GM19193 (cell line): ENCODE data around the gene CFAP299.

Experiments used
- POLR2A ChIP-seq: IDR thresholded peaks from 4 replicates; pipeline ENCODE4 v1.6.1; 2011; ENCODE audit not compliant: insufficient read depth, insufficient read length; ENCODE audit errors: extremely low read depth

The CFAP299 gene

DNA sequence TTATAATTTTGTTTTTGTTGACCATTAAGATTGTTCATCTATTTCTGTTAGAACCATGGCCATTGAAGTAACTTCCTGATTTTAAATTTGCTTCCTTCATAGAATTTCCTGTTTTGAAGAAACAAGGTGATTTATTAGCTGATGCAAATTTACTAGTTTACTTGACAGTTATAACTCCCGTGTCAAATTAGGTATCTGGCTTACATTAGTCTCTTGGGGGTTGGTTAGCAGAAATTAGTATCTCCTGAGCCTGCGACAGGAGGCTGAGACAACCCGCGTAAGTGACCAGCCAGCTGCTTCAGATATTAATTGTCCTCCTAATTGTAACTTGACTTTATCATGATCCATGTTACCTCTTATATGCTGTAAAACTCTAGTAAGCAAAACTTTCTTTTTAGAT, 154.3 kb downstream of the CFAP299 start:
- TF ChIP-seq POLR2A: no peak

DNA sequence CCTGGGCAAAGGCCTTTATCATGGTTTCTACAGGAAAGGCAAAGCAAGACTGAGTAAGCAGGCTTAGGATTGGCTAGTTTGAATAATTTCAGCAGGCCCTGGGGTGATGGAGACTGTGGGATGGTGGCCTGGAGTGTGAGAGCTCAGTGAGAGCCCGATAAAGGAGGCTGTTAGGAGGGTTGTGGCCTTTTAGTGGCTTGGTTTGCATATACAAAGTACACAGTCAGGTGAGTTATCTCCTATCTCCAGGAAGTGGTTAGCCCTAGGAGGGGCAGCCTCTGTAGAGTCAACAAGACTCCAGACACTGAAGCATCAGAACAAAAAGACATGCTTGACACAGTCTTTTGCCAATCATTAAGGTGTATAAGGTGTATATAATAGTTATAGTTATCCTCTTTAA, 157.2 kb downstream of the CFAP299 start:
- no peak for TF ChIP-seq POLR2A

DNA sequence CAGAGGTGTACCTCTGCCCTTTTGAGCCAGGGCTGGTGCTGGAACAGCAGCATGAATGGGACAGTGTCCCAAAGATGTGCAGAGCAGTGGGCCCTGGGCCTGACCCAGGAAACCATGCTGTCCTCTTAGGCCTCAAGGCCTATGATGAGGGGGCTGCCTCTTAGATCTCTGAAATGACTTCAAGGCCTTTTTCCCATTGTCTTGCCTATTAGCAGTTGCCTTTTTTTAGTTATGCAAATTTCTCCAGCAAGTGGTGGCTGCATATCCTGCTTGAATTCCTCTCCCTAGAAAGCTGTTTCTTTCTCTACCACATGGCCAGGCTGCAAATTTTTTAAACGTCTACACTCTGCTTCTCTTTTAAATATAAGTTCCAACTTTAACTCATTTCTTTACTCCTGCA, 160.3 kb downstream of the CFAP299 start:
- no peak for TF ChIP-seq POLR2A

DNA sequence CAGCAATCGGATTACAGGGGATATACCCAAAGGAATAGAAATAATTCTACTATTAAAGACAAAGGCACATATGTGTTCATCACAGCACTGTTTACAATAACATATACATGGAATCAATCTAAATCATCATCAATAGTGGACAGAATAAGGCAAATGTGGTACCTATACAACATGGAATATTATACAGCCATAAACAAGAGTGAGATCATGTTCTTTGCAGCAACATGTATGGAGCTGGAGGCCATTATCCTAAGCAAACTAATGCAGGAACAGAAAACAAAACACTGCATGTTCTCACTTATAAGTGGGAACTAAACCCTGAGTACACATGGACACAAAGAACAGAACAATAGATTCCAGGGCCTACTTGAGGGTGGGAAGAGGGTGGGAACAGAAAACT, 163.2 kb downstream of the CFAP299 start:
- TF ChIP-seq POLR2A: no peak

DNA sequence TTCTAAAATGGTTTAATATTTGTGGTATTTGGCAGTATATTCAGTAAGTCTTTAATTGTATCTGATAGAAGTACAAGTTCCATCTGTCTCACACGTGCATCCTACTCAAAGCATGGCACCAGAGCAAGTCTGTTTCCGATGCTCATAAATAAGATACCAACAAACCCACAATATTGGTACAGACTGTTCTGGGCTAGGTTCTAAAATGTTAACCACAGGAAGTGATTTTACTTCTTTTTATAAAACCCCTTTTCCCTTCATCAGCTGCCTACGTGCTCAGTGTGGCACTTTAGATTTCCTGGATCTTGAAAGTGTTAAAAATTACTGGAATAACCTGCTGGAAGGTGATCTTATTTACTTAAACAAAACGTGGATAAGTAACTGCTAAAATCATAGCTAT, 165.1 kb downstream of the CFAP299 start:
- no peak for TF ChIP-seq POLR2A

DNA sequence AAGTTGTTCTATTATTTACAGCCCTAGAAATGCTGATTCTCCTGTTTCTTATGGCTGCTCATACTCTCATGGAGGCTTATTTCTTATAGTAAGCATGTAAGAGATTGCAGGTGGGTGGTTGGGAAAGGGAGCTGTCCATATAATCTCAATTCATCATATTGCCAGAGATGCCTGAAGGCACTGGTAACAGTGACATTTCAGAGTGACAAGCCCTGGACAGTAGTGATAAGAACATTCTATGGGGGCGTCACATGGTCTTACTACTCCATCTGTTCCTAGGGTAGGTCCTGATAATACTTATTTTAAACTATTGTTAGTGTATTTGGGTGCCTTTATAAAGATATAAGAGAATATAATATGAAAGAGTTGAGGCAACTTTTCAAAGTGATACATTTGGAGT, 171.5 kb downstream of the CFAP299 start:
- no peak for TF ChIP-seq POLR2A

DNA sequence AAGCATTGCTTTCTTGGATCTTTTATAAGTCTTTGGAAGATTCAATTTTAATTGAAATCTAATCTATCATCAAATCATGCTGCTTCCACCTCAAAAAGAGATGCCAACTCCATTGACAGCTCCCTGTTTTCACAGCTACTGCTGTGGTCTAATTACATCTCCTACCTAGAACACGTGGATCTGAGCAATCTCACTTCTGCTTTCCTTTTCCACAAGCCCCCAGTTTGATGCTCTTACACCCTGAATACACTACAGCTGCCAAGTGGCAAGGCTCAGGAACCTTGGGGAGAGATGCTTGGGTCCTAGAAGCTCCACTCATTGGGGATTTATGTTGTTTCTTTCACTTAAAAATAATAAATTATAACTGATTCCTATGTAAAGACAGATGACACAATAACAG, 172.0 kb downstream of the CFAP299 start:
- TF ChIP-seq POLR2A: no peak

DNA sequence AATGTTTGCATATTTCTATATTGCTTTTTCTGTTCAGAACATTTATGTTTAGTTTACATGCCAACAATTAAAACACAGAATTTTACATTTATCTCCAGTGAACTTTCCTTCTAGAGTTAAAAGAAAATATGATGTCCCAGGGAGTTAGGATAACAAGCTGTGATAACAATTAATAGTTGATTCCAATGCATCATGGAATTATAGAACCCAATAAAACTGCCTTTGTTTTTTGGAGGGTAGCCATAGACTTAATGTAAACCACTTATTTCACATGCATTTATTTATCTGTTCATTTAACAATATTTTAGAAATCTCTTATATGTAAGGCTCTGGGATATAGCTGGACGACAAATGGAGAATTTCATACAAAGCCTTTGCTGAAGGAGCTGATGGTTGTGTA, 180.0 kb downstream of the CFAP299 start:
- TF ChIP-seq POLR2A: no peak

DNA sequence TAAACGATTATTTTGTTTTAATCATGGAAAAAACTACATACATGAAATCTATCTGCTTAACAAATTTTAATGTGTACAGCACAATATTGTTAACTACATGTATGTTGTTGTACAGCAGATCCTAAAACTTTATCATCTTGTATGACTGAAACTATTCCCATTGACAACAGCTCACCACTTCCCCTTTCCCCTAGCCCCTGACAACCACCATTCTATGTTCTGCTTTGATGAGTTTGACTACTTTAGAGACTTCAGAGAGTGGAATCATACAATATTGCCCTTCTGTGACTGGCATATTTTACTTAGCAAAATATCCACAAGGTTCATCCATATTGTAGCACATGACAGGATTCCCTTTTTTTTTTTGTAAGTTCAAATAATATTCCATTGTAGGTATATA, 185.9 kb downstream of the CFAP299 start:
- TF ChIP-seq POLR2A: no peak

DNA sequence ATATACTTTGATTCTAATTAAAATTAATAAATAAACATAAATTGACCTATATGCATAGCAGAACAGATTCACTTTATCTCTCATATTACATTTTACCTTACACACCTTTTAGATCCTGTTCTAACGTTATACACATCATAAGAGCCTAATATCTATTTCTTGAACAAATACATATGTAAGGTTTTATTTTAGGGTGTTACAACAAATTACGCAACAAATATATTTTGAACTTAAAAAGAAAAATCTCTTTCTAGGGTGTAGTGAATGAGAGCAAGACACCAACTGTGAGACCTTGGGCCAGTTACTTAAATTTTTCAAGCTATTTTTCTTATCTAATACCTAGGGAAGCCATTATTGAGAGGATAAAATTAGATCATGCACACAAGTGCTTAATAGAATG, 191.2 kb downstream of the CFAP299 start:
- TF ChIP-seq POLR2A: no peak

DNA sequence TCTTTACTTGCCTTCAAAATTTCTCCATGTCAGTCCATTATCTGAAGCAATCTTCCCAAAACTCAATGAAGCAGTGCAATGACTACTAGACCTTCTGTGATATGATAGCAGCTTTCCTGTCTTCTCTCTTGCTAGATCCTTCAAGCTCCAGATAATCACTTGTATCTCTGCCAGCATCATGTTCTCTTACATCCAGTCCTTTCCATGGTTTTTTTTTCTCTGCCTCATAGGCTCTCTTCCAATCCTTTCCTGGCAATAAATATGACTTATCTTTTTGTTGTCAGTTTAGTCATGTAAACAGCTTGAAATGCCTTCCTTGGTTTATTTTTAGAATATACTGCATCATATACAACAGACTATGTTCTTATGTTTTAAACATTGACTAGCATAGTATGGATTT, 193.5 kb downstream of the CFAP299 start:
- no peak for TF ChIP-seq POLR2A

DNA sequence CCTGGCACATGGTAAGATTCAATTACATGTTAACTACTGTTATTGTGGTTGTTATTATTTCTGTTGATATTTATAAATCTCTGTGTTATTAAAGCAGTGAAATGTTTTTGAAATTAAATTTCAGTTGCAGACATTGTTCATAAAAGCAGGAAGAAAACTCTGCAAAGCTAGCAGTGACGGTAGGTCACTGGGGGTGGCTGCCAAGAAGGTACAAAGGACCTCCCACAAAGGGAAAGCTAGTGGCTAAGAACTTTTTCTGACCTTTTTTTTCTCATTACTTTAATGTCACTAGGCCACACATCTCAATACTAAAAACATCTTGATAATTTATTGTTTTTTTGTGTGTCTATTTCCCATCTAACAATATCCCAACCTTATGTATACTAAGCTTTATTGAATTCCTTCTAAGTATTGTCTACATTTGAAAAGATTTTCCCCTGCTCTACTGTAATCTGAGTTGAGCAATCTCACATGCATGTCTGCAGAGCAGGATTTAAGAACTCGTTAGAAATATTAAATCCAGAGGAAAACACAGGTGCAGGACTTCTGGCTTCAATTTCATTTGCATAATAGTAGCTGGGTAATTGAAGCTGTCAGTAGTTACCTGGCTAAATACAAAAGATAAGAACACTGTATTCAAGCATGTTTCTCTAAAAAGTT, 197.3 kb downstream of the CFAP299 start:
- TF ChIP-seq POLR2A: no peak

DNA sequence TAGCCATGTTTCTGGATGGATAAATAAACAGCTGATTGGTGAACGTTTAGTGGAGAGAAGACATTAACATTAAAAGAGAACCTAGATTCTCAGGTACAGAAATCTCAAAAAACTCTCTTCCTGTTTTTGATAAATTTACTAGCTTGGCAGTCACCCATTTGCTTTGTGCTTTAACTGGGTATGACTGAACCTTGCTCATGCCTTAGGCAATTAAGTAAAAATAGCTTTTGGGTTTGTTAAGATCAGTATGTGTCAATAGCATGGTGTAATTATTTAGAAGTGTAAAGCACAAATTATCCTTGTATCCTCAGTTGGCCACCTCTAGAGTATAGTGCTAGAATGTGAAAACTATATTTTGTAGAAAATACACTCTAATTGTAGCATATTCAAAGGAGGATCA, 200.0 kb downstream of the CFAP299 start:
- TF ChIP-seq POLR2A: no peak

DNA sequence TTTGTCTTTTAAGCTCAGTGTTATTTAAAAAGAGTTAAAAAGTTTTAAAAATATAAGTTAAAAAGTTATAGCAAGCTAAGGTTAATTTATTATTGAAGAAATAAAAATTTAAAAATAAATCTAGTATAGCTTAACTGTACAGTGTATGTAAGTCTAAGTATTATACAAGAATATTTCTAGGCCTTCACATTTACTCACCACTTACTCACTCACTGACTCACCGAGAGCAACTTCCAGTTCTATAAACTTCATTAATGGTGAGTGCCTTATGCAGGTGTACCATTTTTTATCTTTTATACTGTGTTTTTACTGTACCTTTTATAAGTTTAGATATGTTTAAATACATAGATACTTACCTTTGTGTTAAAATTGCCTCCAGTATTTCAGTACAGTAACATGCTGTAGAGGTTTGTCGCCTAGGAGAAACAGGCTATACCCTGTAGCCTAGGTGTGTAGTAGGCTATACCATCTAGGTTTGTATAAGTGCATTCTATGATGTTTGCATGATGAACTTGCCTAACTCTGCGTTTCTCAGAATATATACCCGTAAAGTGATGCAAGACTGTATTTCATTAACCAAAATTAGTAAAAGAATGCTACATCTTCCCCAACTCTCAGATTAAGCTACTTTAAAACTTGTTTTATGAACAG, 202.9 kb downstream of the CFAP299 start:
- no peak for TF ChIP-seq POLR2A

DNA sequence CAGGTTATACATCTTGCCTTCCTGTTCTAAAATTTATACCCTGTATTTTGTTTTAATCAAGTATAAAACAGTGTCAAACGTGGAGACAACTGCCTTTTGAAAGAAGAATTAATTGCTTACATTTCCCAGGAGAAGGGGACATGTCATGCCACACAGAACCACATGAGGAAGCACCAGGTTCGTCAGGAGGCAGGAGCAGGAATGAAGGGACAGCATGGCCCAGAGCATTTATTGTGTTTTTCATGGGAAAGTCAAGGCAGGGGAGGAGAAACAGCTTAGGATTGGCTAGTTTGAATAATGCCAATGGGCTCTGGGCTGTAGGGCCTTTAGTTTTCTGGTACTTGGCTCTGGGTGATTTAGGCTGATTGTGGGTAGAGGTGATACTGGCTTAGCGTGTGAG, 203.7 kb downstream of the CFAP299 start:
- TF ChIP-seq POLR2A: no peak

DNA sequence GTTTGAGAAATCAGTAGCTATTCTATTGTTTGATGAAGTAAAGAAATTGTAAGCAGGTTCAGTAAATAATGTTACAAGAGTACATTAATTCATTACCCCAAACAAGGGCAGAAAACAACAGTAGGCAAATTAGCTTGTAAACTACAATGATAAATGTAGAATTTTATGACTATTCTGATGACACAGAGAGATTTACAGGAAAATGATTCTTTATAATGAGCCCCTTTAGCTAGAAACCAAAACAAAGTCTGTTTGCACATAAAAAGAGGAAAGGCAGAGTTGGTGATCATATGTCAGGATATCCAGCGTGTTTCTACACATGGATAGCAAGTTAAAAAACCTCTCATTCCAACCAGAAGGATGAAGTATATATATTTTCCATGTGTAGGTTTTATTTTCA, 204.8 kb downstream of the CFAP299 start:
- TF ChIP-seq POLR2A: no peak
